ENCODE data around the gene ACR.
A peak's percentile ranks its signal among the peaks of the same experiment; 100 is the strongest.

The ACR gene

GRCh38 chr22:50717709-50718351 lies 20.2 kb upstream of the ACR start:
- DNase-seq, result no peak

- DNase-seq, result no peak
Observed at GRCh38 chr22:50718352-50718709, 19.7 kb upstream of the ACR start.

GRCh38 chr22:50719814-50720300 lies 18.1 kb upstream of the ACR start:
- DNase-seq, result no peak

- DNase-seq, result no peak
Observed at GRCh38 chr22:50720301-50721256, 17.4 kb upstream of the ACR start.

GRCh38 chr22:50721257-50721844 lies 16.7 kb upstream of the ACR start:
- DNase-seq, result no peak

GRCh38 chr22:50722048-50722701 lies 15.8 kb upstream of the ACR start:
- DNase-seq, result no peak

GRCh38 chr22:50722716-50723428 lies 15.1 kb upstream of the ACR start:
- no peak for DNase-seq

- no peak for DNase-seq
Observed at GRCh38 chr22:50723991-50724390, 14.0 kb upstream of the ACR start.

GRCh38 chr22:50724616-50725015 lies 13.4 kb upstream of the ACR start:
- DNase-seq, result no peak

GRCh38 chr22:50725597-50725996 lies 12.4 kb upstream of the ACR start:
- no peak for DNase-seq

GRCh38 chr22:50726643-50727340 lies 11.2 kb upstream of the ACR start:
- no peak for DNase-seq

- DNase-seq, result no peak
Observed at GRCh38 chr22:50727678-50728522, 10.1 kb upstream of the ACR start.

- no peak for DNase-seq
Observed at GRCh38 chr22:50728523-50728931, 9.5 kb upstream of the ACR start.

- DNase-seq, result peak in 1 of 2 experiments; percentile 47
Observed at GRCh38 chr22:50729391-50730012, 8.5 kb upstream of the ACR start.

- no peak for DNase-seq
Observed at GRCh38 chr22:50730013-50730891, 7.8 kb upstream of the ACR start.

GRCh38 chr22:50730941-50731661 lies 6.9 kb upstream of the ACR start:
- no peak for DNase-seq

- DNase-seq, result peak in 1 of 2 experiments; percentile 55
Observed at GRCh38 chr22:50731811-50732624, 6.0 kb upstream of the ACR start.

- no peak for DNase-seq
Observed at GRCh38 chr22:50732681-50733080, 5.3 kb upstream of the ACR start.

All from NCI-H526 (cell line).